H1 (cell line): ENCODE results near the gene PCNX3. TPM values are rescaled to one million over a fixed set of nuclear protein-coding genes. Genes with fewer than 3 reads are reported as not detected.

Source experiments
- CTCF ChIA-PET: fragments of 300-600 bp; sonication (Branson Sonifier 250); formaldehyde crosslinking; loops from one replicate; lab custom pipeline; 2021; ENCODE audit not compliant: partially characterized antibody; lab: Charles Lee
- POLR2A ChIA-PET: fragments of 300-600 bp; sonication (Branson Sonifier 250); formaldehyde crosslinking; loops from one replicate; lab custom pipeline; 2021; ENCODE audit warnings: inconsistent platforms; ENCODE audit not compliant: partially characterized antibody; lab: Charles Lee
- DNase-seq, 2 experiments: peaks; one replicate each; pipeline versions ENCODE4 v3.0.0 to v3.0.0-alpha.2; 2010 to 2022; ENCODE audit warnings: low spot score in 2 of 2, low read depth in 1 of 2, mixed read lengths in 1 of 2
- FAIRE-seq: peaks from 2 replicates; lab custom pipeline; 2011; peaks lifted over from hg19 to GRCh38; lab: Jason Lieb, UNC
- H2AFZ ChIP-seq: 2 replicates; pipeline ENCODE4 v1.8.1; 2012; ENCODE audit warnings: low read length, inconsistent platforms
- H2AK5ac ChIP-seq: 2 replicates; pipeline ENCODE4 v1.6.1; 2013; ENCODE audit warnings: low read depth, low read length
- H2BK120ac ChIP-seq: replicated peaks from 2 replicates; pipeline ENCODE3; 2013; ENCODE audit warnings: low read depth, low read length, inconsistent platforms
- H2BK12ac ChIP-seq: 2 replicates; pipeline ENCODE4 v1.6.1; 2013; ENCODE audit warnings: low read depth, low read length
- H2BK15ac ChIP-seq: 2 replicates; pipeline ENCODE4 v1.6.1; 2013; ENCODE audit warnings: low read length
- H2BK20ac ChIP-seq: 2 replicates; pipeline ENCODE4 v1.6.1; 2013; ENCODE audit warnings: low read length
- H2BK5ac ChIP-seq: 2 replicates; pipeline ENCODE4 v1.6.1; 2013; ENCODE audit warnings: low read depth, low read length
- H3K14ac ChIP-seq: 2 replicates; pipeline ENCODE4 v1.6.1; 2013; ENCODE audit warnings: inconsistent platforms; ENCODE audit not compliant: insufficient read length
- H3K18ac ChIP-seq: 2 replicates; pipeline ENCODE4 v1.6.1; 2013; ENCODE audit warnings: low read length; ENCODE audit errors: extremely low read depth
- H3K23ac ChIP-seq: 2 replicates; pipeline ENCODE4 v1.6.1; 2013; ENCODE audit warnings: inconsistent platforms; ENCODE audit not compliant: insufficient read length
- H3K23me2 ChIP-seq: 2 replicates; pipeline ENCODE4 v1.6.1; 2013; ENCODE audit warnings: low read depth, low read length
- H3K27ac ChIP-seq: 2 replicates; pipeline ENCODE4 v1.6.1; 2011; ENCODE audit warnings: low read depth, low read length, inconsistent platforms
- H3K27me3 ChIP-seq, 4 experiments: replicated peaks in 1 of 4; 1 replicate in 1 of 4; 2 replicates in 3 of 4; pipeline versions ENCODE4 v1.6.1 to v1.8.1; 2011 to 2013; ENCODE audit warnings: low read length in 3 of 4, mild to moderate bottlenecking in 3 of 4, inconsistent platforms in 2 of 4, mixed read lengths in 2 of 4, moderate library complexity in 1 of 4; ENCODE audit not compliant: control insufficient read depth in 3 of 4, insufficient read depth in 3 of 4; ENCODE audit errors: extremely low read depth in 1 of 4
- H3K36me3 ChIP-seq, 4 experiments: 2 replicates each; pipeline versions ENCODE4 v1.6.1 to v1.8.1; 2011 to 2013; ENCODE audit warnings: mild to moderate bottlenecking in 4 of 4, low read length in 3 of 4, moderate library complexity in 2 of 4, control low read depth in 1 of 4, inconsistent platforms in 1 of 4; ENCODE audit not compliant: insufficient read depth in 4 of 4, control insufficient read depth in 2 of 4
- H3K4ac ChIP-seq: replicated peaks from 2 replicates; pipeline ENCODE3; 2013; ENCODE audit warnings: low read length, low read depth, mixed read lengths, inconsistent platforms; ENCODE audit not compliant: insufficient read length
- H3K4me1 ChIP-seq, 4 experiments: replicated peaks in 1 of 4; 1 replicate in 1 of 4; 2 replicates in 3 of 4; pipeline versions ENCODE4 v1.6.1 to v1.8.1; 2011 to 2013; ENCODE audit warnings: low read length in 3 of 4, inconsistent platforms in 2 of 4, mixed read lengths in 1 of 4; ENCODE audit not compliant: insufficient read depth in 4 of 4, control insufficient read depth in 3 of 4
- H3K4me2 ChIP-seq, 2 experiments: 2 replicates each; pipeline versions ENCODE4 v1.6.1 to v1.8.1; 2011 to 2013; ENCODE audit warnings: low read depth in 2 of 2, low read length in 2 of 2, control low read depth in 1 of 2, inconsistent platforms in 1 of 2, mild to moderate bottlenecking in 1 of 2; ENCODE audit not compliant: insufficient read depth in 1 of 2
- H3K4me3 ChIP-seq, 4 experiments: fragments of 200-600, 300-600 bp in 1 of 4; sonication (generic), shearing (Covaris generic), sonication (Bioruptor Twin) in 1 of 4; 2 replicates each; pipeline versions ENCODE4 v1.5.1 to v1.8.1; 2011 to 2016; ENCODE audit warnings: low read length in 4 of 4, low read depth in 3 of 4, control low read depth in 2 of 4, inconsistent platforms in 2 of 4, mild to moderate bottlenecking in 2 of 4, mixed read lengths in 1 of 4, moderate library complexity in 1 of 4; ENCODE audit not compliant: insufficient read depth in 2 of 4; ENCODE audit errors: extremely low read depth in 1 of 4
- H3K56ac ChIP-seq: replicated peaks from 2 replicates; pipeline ENCODE3; 2013; ENCODE audit warnings: low read depth, mild to moderate bottlenecking, mixed read lengths, low read length, inconsistent platforms; ENCODE audit not compliant: insufficient read length
- H3K79me1 ChIP-seq: 2 replicates; pipeline ENCODE4 v1.6.1; 2013; ENCODE audit warnings: low read depth, low read length, control low read depth
- H3K79me2 ChIP-seq, 2 experiments: 2 replicates each; pipeline versions ENCODE4 v1.6.1 to v1.8.1; 2012 to 2013; ENCODE audit warnings: low read length in 2 of 2, mild to moderate bottlenecking in 2 of 2, inconsistent platforms in 1 of 2; ENCODE audit not compliant: insufficient read depth in 2 of 2, control insufficient read depth in 1 of 2
- H3K9ac ChIP-seq, 4 experiments: replicated peaks in 1 of 4; 1 replicate in 1 of 4; 2 replicates in 3 of 4; pipeline versions ENCODE4 v1.6.1 to v1.8.1; 2011 to 2013; ENCODE audit warnings: low read depth in 3 of 4, low read length in 3 of 4, control low read depth in 2 of 4, mild to moderate bottlenecking in 2 of 4, moderate library complexity in 2 of 4, inconsistent platforms in 1 of 4; ENCODE audit errors: extremely low read depth in 1 of 4
- H3K9me3 ChIP-seq, 2 experiments: 2 replicates each; pipeline versions ENCODE4 v1.6.1 to v1.8.1; 2012 to 2013; ENCODE audit warnings: mild to moderate bottlenecking in 2 of 2, moderate library complexity in 2 of 2, control low read depth in 1 of 2, inconsistent platforms in 1 of 2, low read depth in 1 of 2, low read length in 1 of 2, mixed read lengths in 1 of 2; ENCODE audit not compliant: insufficient read depth in 2 of 2
- H4K20me1 ChIP-seq, 2 experiments: replicated peaks in 1 of 2; 2 replicates each; pipeline versions ENCODE3 to v1.8.1; 2011 to 2013; ENCODE audit warnings: inconsistent platforms in 2 of 2, low read length in 2 of 2, mild to moderate bottlenecking in 1 of 2; ENCODE audit not compliant: insufficient read depth in 2 of 2, control insufficient read depth in 1 of 2
- H4K5ac ChIP-seq: 2 replicates; pipeline ENCODE4 v1.6.1; 2013; ENCODE audit warnings: low read length, low read depth, mixed read lengths, inconsistent platforms; ENCODE audit not compliant: insufficient read length
- H4K8ac ChIP-seq: 2 replicates; pipeline ENCODE4 v1.8.0; 2013; ENCODE audit warnings: mild to moderate bottlenecking, moderate library complexity, low read length, inconsistent platforms; ENCODE audit not compliant: insufficient read depth; ENCODE audit errors: extremely low read depth
- H4K91ac ChIP-seq: replicated peaks from 2 replicates; pipeline ENCODE3; 2013; ENCODE audit warnings: low read length, mixed read lengths, inconsistent platforms; ENCODE audit not compliant: insufficient read length
- ASH2L ChIP-seq: fragments of 200-600, 300-600 bp; sonication (generic); IDR thresholded peaks from one replicate; pipeline ENCODE4 v1.7.1; 2017; ENCODE audit warnings: low read length
- BCL11A ChIP-seq, 2 experiments: IDR thresholded peaks; one replicate each; pipeline ENCODE4 v1.6.1; 2011; ENCODE audit warnings: low read depth in 2 of 2, low read length in 2 of 2, mild to moderate bottlenecking in 2 of 2
- CEBPB ChIP-seq: IDR thresholded peaks from 2 replicates; pipeline ENCODE4 v1.6.1; 2012; ENCODE audit warnings: low read depth, low read length
- CTBP2 ChIP-seq: IDR thresholded peaks from 2 replicates; pipeline ENCODE4 v1.7.0; 2011; ENCODE audit warnings: borderline replicate concordance, mild to moderate bottlenecking, moderate library complexity, mixed read lengths, low read length; ENCODE audit not compliant: insufficient read depth, insufficient read length
- MAX ChIP-seq: IDR thresholded peaks from 2 replicates; pipeline ENCODE4 v1.6.1; 2012; ENCODE audit warnings: inconsistent platforms
- NRF1 ChIP-seq: IDR thresholded peaks from 2 replicates; pipeline ENCODE4 v1.6.1; 2011; ENCODE audit warnings: mild to moderate bottlenecking, low read depth, low read length, improper control_type of control experiment
- POU5F1 ChIP-seq: IDR thresholded peaks from 2 replicates; pipeline ENCODE4 v1.6.1; 2011; ENCODE audit warnings: low read depth, mild to moderate bottlenecking, low read length, moderate library complexity
- RBBP5 ChIP-seq: IDR thresholded peaks from 2 replicates; pipeline ENCODE4 v1.7.1; 2012; ENCODE audit warnings: low read depth, mild to moderate bottlenecking, inconsistent platforms, low read length, moderate library complexity, borderline replicate concordance
- RFX5 ChIP-seq: IDR thresholded peaks from 2 replicates; pipeline ENCODE4 v1.6.1; 2011; ENCODE audit warnings: low read depth, low read length, improper control_type of control experiment, borderline replicate concordance
- SAP30 ChIP-seq: fragments of 300-600 bp; sonication (generic); IDR thresholded peaks from 2 replicates; pipeline ENCODE4 v1.7.1; 2012; ENCODE audit warnings: low read length, moderate library complexity, mild to moderate bottlenecking, inconsistent platforms; ENCODE audit not compliant: insufficient read depth, insufficient replicate concordance
- SP1 ChIP-seq: IDR thresholded peaks from 2 replicates; pipeline ENCODE4 v1.6.1; 2011; ENCODE audit warnings: low read depth, low read length
- SP2 ChIP-seq: IDR thresholded peaks from 2 replicates; pipeline ENCODE4 v1.6.1; 2012; ENCODE audit warnings: mild to moderate bottlenecking, low read length, inconsistent platforms
- TAF7 ChIP-seq: optimal IDR thresholded peaks from 2 replicates; pipeline ENCODE3; 2011; ENCODE audit warnings: low read depth, mild to moderate bottlenecking, inconsistent platforms, low read length, moderate library complexity, borderline replicate concordance
- TCF12 ChIP-seq: IDR thresholded peaks from 2 replicates; pipeline ENCODE4 v1.6.1; 2011; ENCODE audit warnings: low read depth, mild to moderate bottlenecking, low read length
- YY1 ChIP-seq: IDR thresholded peaks from 2 replicates; pipeline ENCODE4 v1.6.1; 2011; ENCODE audit warnings: low read depth, mild to moderate bottlenecking, low read length
- WGBS, 2 experiments: shearing (Covaris generic) in 1 of 2; methylation state at CpG; one replicate each; pipeline versions ENCODE4 v1.1.6 to v1.1.7; 2013 to 2015; ENCODE audit warnings: low lambda C conversion rate in 2 of 2, mixed read lengths in 2 of 2, inconsistent platforms in 1 of 2, low coverage in 1 of 2, missing lambda C conversion rate in 1 of 2; ENCODE audit not compliant: insufficient replicate concordance in 2 of 2, insufficient coverage in 1 of 2, insufficient read length in 1 of 2; ENCODE audit errors: extremely low coverage in 1 of 2, missing lambda C conversion rate in 1 of 2; 5-methylcytosine and 5-hydroxymethylcytosine counted together
- polyA plus RNA-seq, 7 experiments: library from polyadenylated mRNA; depleted of rRNA in 3 of 7; stranded (reverse) in 5 of 7; unstranded in 2 of 7; fragments of >200 nt in 5 of 7; fragments of 200-250 nt in 2 of 7; gene quantifications; 1 replicate in 5 of 7; 2 replicates in 1 of 7; 4 replicates in 1 of 7; pipeline versions ENCODE4 v1.2.1 to v1.2.3, GENCODE V29; 2011 to 2013; ENCODE audit warnings: missing spikeins in 2 of 7, mixed read lengths in 2 of 7
- total RNA-seq: library from RNA; stranded (reverse); fragmentation: NEBNext Ultra II Directional; extraction: Animal tissue kit (Norgen Biotek cat#: 25700); gene quantifications from 2 replicates; pipeline ENCODE4 v1.2.1, GENCODE V29; 2021

PCNX3 gene
- total and polyA plus RNA-seq, 2 of the 8 experiments (the other 6 are each of a cell fraction or from before 2014, with no cell fraction given), result 27.2 to 38.8 TPM

- Histone ChIP-seq H3K4me1 (peaks cover 8 to 21% (median 14%) of the 10 kb centered on the region in 4 experiments; a peak in 6 of 7 replicates), H3K56ac (no peak overlapping the region), H2AK5ac (no peak overlapping the region), H3K23me2 (peaks cover 8% of the 10 kb centered on the region; the same call in 1 of the 2 replicates), H3K9me3 (no peaks in the 10 kb centered on the region), H2BK20ac (no peak overlapping the region), H3K9ac (no peak overlapping the region), H2BK15ac (no peak overlapping the region), H3K14ac (no peak overlapping the region), H4K8ac (no peak overlapping the region), H3K4ac (no peak overlapping the region), H4K20me1 (peaks cover 7 to 10% of the 10 kb centered on the region in 2 experiments), H3K4me3 (no peak overlapping the region), H3K79me1 (no peaks in the 10 kb centered on the region), H3K23ac (no peak overlapping the region), H2BK12ac (no peak overlapping the region), H3K36me3 (no peaks in the 10 kb centered on the region), H4K5ac (no peak overlapping the region), H3K27me3 (peaks cover 8 to 49% (median 34%) of the 10 kb centered on the region in 4 experiments), H4K91ac (no peak overlapping the region), H3K18ac (no peak overlapping the region), H3K27ac (no peak overlapping the region), H3K4me2 (no peak overlapping the region), H2AFZ (no peak overlapping the region), H2BK5ac (no peak overlapping the region), H3K79me2 (no peaks in the 10 kb centered on the region), H2BK120ac (no peak overlapping the region)
- ChIA-PET CTCF (interaction anchor here (3.3 to 7.2 kb wide), 5 partner anchors 11 to 37 kb away, joined by 12 to 97 read pairs (median 23); partner anchors contain the start of gene KCNK7), POLR2A (interaction anchor here (0.6 to 3.7 kb wide), 4 partner anchors 11 to 117 kb away, joined by 3 to 19 read pairs (median 5); no protein-coding TSS in a partner anchor)
- no peak for FAIRE-seq
- 84% methylated on average over 7 of the region's 7 CpGs; no CpG with 5 or more reads in 1 of the 2 experiments for WGBS, 2 experiments
- TF ChIP-seq TCF12 (no peak), SP1 (no peak), SP2 (no peak), YY1 (no peak), POU5F1 (no peak), RBBP5 (no peak), MAX (no peak), CEBPB (no peak), BCL11A (IDR thresholded peaks at IDR 0.05; ENCODE audit: low read depth in 2 of 2, low read length in 2 of 2) (no peak), NRF1 (no peak), ASH2L (no peak), CTBP2 (no peak), SAP30 (no peak), TAF7 (no peak), RFX5 (no peak)
- no peak for DNase-seq
Observed at GRCh38 chr11:65578134-65578533, 37.4 kb upstream of the PCNX3 start.
